ENCODE measurements around the gene CDK5RAP2. TPM values are rescaled to one million over a fixed set of nuclear protein-coding genes. Genes with fewer than 3 reads are reported as not detected.

CDK5RAP2 gene
- total RNA-seq, 1 experiment from 2014 or later: 56.4 TPM

DNA sequence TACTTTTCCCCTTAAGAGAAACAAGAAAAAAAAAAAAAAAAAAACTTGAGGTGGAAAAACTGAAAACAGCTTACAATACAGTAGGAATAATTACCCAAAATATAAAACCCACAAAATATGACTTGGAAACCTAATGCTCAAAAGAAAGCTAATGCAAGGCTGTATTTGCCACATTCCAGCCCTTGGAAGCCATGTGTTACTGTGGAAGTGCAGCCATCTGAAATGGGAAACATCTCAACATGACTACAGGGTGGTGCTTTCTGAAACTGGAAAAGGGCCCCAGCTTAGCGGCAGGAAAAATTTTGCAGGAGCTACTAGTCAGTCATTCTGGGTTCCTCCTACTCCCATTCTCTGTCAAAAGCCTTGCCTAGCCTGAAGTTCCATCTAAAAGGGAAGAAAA, 20.4 kb downstream of the CDK5RAP2 start:
- no peak overlapping the region for H2BK15ac ChIP-seq (ENCODE audit: low read depth, low read length)
- H3K23me2 ChIP-seq (ENCODE audit: insufficient read length, low read depth, low read length, poor library complexity, severe bottlenecking): no peaks in the 10 kb centered on the region
- H2BK12ac ChIP-seq (ENCODE audit: insufficient read length, low read depth, low read length): no peak overlapping the region
- TF ChIP-seq, protein P1, sequence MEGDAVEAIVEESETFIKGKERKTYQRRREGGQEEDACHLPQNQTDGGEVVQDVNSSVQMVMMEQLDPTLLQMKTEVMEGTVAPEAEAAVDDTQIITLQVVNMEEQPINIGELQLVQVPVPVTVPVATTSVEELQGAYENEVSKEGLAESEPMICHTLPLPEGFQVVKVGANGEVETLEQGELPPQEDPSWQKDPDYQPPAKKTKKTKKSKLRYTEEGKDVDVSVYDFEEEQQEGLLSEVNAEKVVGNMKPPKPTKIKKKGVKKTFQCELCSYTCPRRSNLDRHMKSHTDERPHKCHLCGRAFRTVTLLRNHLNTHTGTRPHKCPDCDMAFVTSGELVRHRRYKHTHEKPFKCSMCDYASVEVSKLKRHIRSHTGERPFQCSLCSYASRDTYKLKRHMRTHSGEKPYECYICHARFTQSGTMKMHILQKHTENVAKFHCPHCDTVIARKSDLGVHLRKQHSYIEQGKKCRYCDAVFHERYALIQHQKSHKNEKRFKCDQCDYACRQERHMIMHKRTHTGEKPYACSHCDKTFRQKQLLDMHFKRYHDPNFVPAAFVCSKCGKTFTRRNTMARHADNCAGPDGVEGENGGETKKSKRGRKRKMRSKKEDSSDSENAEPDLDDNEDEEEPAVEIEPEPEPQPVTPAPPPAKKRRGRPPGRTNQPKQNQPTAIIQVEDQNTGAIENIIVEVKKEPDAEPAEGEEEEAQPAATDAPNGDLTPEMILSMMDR (conservative IDR thresholded peaks at IDR 0.05): no peak
- no peak overlapping the region for H4K8ac ChIP-seq (replicated peaks; ENCODE audit: insufficient read length, low read depth, low read length)
- DNase-seq: no peak
- H3K4ac ChIP-seq (ENCODE audit: low read depth, low read length): no peak overlapping the region
- H4K5ac ChIP-seq (ENCODE audit: insufficient read length, low read depth, low read length): no peak overlapping the region
- H3K27me3 Mint-ChIP-seq (ENCODE audit: low read depth): no peaks in the 10 kb centered on the region
- H3K9ac ChIP-seq (ENCODE audit: extremely low read depth, insufficient read length, low read length): no peak overlapping the region
- H2AK5ac ChIP-seq (ENCODE audit: insufficient read length, low read length): no peak overlapping the region
- no peak overlapping the region for H3K18ac ChIP-seq (ENCODE audit: insufficient read length, low read depth, low read length)
- H3K36me3 Mint-ChIP-seq (ENCODE audit: insufficient read depth in 1 of 3, low read depth in 3 of 3): peaks cover 10 to 31% (median 25%) of the 10 kb centered on the region in 3 experiments; a peak in 6 of 7 replicates
- H4K91ac ChIP-seq (ENCODE audit: insufficient read length, low read depth, low read length): no peak overlapping the region
- H3K79me1 ChIP-seq (ENCODE audit: insufficient read depth, low read depth, low read length, poor library complexity, severe bottlenecking): peaks cover 6% of the 10 kb centered on the region
- no peak overlapping the region for H3K14ac ChIP-seq (ENCODE audit: insufficient read depth, low read length)
- no peak overlapping the region for H3T11ph ChIP-seq (ENCODE audit: low read length)
- no peaks in the 10 kb centered on the region for H3K9me3 ChIP-seq (ENCODE audit: control insufficient read depth, low read depth, low read length)
- H3K27ac ChIP-seq (ENCODE audit: insufficient read length, low read depth, low read length): no peak overlapping the region
- no peak overlapping the region for H3K4me2 ChIP-seq (ENCODE audit: insufficient read depth, insufficient read length, low read length)
- peak overlapping the region in 2 of 3 experiments; percentile 1 to 73; a peak in 3 of 7 replicates for H3K27ac Mint-ChIP-seq
- H2BK20ac ChIP-seq (ENCODE audit: low read depth, low read length, poor library complexity, severe bottlenecking): no peak overlapping the region
- no peak overlapping the region for H2AFZ ChIP-seq (ENCODE audit: low read length)
- H2BK120ac ChIP-seq (ENCODE audit: low read depth, low read length, poor library complexity, severe bottlenecking): no peak overlapping the region
- H3K79me2 ChIP-seq (ENCODE audit: insufficient read depth, low read length): no peaks in the 10 kb centered on the region; the same call in 1 of the 2 replicates
- WGBS (ENCODE audit: extremely low coverage, insufficient read length, low lambda C conversion rate): no CpG with 5 or more reads among the region's 1 CpG
- H2BK5ac ChIP-seq (ENCODE audit: insufficient read length, low read length): no peak overlapping the region
- H3K27me3 ChIP-seq (ENCODE audit: insufficient read depth, low read length): no peaks in the 10 kb centered on the region
- H3K4me1 Mint-ChIP-seq: no peaks in the 10 kb centered on the region
- no peaks in the 10 kb centered on the region for H4K20me1 ChIP-seq (ENCODE audit: control insufficient read depth, insufficient read depth, insufficient read length)
- H3K9me3 Mint-ChIP-seq: no peaks in the 10 kb centered on the region
- H3K4me1 ChIP-seq (ENCODE audit: insufficient read depth, low read length): no peaks in the 10 kb centered on the region
- H3K4me3 Mint-ChIP-seq: no peak overlapping the region
- no peak overlapping the region for H3K23ac ChIP-seq (ENCODE audit: insufficient read length, low read depth, low read length)
- H3K56ac ChIP-seq (ENCODE audit: insufficient read length, low read depth, low read length): no peak overlapping the region

Measured in H9 (cell line).